WERI-Rb-1 (cell line): ENCODE measurements around the gene OSBPL10.
A peak's percentile ranks its signal among the peaks of the same experiment; 100 is the strongest.
"Not testable (repeated sequence)": the region's sequence is repeated elsewhere in the genome, so short reads cannot be mapped to it uniquely, and the experiment has no call there.

Experiments used
- DNase-seq: peaks from one replicate; pipeline ENCODE4 v3.0.0-alpha.2; 2020
- H3K27ac ChIP-seq: fragments of 250-450 bp; sonication (Bioruptor Pico); 2 replicates; pipeline ENCODE4 v1.5.1; 2020; ENCODE audit warnings: mild to moderate bottlenecking, moderate library complexity
- H3K27me3 ChIP-seq: fragments of 250-450 bp; sonication (Bioruptor Pico); 2 replicates; pipeline ENCODE4 v1.5.1; 2021; ENCODE audit warnings: mild to moderate bottlenecking, low read depth, moderate library complexity; ENCODE audit not compliant: insufficient read depth, severe bottlenecking
- H3K36me3 ChIP-seq: fragments of 250-450 bp; sonication (Bioruptor Pico); 2 replicates; pipeline ENCODE4 v1.5.1; 2020; ENCODE audit warnings: mild to moderate bottlenecking, moderate library complexity
- H3K4me3 ChIP-seq: 2 replicates; pipeline ENCODE4 v1.5.1; 2011; ENCODE audit warnings: low read depth, mild to moderate bottlenecking, control low read depth, low read length
- H3K9me3 ChIP-seq: fragments of 250-450 bp; sonication (Bioruptor Pico); 2 replicates; pipeline ENCODE4 v1.5.1; 2021; ENCODE audit warnings: mild to moderate bottlenecking, moderate library complexity; ENCODE audit not compliant: severe bottlenecking
- TF ChIP-seq, protein P1 (sequence below): IDR thresholded peaks from 2 replicates; pipeline ENCODE4 v1.5.1; 2011; ENCODE audit warnings: low read depth, mild to moderate bottlenecking, control low read depth, inconsistent platforms, low read length

OSBPL10 gene

DNA sequence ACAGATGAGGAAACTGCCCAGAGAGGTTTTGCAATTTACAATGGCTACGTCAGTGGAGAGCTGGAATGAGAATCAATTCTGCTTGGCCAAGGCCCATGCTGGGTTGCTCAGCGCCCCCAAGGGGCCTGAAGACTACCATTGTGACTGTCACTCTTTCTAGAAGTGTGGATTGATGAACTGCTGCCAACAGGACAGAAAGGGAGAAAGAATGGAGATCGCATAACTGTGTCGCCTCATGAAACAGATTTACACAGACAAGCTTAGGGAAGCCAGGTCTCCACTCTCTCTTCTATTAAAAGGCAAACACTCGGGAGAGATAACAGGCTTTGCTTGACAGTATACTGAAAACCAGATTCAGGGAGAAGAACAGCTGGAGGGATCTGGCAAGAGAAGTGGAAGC, 288.3 kb downstream of the OSBPL10 start:
- Histone ChIP-seq H3K27ac (no peak overlapping the region), H3K4me3 (no peak overlapping the region), H3K27me3 (no peaks in the 10 kb centered on the region), H3K9me3 (no peaks in the 10 kb centered on the region), H3K36me3 (no peaks in the 10 kb centered on the region)
- no peak for DNase-seq
- TF ChIP-seq, protein P1, sequence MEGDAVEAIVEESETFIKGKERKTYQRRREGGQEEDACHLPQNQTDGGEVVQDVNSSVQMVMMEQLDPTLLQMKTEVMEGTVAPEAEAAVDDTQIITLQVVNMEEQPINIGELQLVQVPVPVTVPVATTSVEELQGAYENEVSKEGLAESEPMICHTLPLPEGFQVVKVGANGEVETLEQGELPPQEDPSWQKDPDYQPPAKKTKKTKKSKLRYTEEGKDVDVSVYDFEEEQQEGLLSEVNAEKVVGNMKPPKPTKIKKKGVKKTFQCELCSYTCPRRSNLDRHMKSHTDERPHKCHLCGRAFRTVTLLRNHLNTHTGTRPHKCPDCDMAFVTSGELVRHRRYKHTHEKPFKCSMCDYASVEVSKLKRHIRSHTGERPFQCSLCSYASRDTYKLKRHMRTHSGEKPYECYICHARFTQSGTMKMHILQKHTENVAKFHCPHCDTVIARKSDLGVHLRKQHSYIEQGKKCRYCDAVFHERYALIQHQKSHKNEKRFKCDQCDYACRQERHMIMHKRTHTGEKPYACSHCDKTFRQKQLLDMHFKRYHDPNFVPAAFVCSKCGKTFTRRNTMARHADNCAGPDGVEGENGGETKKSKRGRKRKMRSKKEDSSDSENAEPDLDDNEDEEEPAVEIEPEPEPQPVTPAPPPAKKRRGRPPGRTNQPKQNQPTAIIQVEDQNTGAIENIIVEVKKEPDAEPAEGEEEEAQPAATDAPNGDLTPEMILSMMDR: peak; percentile 20; the same call in 1 of the 2 replicates

DNA sequence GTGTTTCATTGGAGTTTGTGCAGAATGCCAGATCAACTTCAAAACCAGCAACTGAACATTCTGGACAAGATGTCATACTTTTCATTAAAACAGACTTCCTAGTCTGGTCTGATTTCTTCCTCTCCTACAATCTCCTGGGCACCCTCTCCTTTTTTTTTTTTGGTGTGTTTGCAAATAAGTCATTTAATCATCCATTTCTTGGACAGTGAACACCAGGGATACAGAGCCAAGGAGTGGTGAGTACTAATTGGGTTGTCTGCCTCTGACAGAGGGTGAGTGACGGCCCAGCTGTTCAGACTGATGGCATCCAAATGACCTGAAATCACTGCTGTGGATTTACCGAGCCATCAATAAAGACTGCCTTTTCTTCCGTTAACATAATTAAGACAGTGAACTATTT, 290.3 kb downstream of the OSBPL10 start:
- TF ChIP-seq, protein P1: no peak
- Histone ChIP-seq H3K27ac (no peak overlapping the region), H3K27me3 (no peaks in the 10 kb centered on the region), H3K9me3 (no peaks in the 10 kb centered on the region), H3K4me3 (no peak overlapping the region), H3K36me3 (no peaks in the 10 kb centered on the region)
- no peak for DNase-seq

DNA sequence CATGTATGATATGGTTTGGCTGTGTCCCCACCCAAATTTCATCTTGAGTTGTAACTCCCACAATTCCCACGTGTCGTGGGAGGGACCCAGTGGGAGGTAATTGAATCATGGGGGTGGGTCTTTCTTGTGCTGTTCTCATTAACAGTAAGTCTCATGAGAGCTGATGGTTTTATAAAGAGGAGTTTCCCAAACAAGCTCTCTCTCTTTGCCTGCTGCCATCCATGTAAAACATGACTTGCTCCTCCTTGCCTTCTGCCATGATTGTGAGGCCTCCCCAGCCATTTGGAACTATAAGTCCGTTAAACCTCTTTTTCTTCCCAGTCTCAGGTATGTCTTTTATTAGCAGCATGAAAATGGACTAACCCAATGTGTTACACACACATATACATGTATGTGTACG, 291.5 kb downstream of the OSBPL10 start:
- not testable (repeated sequence) for H3K4me3 ChIP-seq, DNase-seq, H3K27ac ChIP-seq, H3K36me3 ChIP-seq, H3K27me3 ChIP-seq, H3K9me3 ChIP-seq

DNA sequence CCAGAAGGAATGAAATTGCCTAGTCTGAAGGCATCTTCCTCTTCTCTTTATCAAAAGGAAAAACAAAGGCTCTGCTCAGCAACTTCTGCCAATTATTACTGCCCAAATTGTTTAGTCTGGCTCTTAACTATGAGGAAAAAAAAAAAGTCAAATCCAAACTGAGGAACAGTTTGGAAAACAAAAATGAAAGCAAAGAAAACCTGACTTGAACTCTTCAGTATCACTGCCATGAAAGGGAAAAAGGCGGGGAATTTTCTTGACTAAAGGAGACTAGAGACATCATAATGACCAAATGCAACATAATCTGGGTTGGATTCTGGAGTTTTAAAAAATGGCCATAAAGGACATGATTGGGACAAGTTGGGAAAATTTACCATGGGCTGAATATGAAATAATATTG, 292.1 kb downstream of the OSBPL10 start:
- DNase-seq: no peak
- Histone ChIP-seq H3K27me3 (no peaks in the 10 kb centered on the region), H3K4me3 (no peak overlapping the region), H3K9me3 (no peaks in the 10 kb centered on the region), H3K36me3 (no peaks in the 10 kb centered on the region), H3K27ac (no peak overlapping the region)
- TF ChIP-seq, protein P1: no peak

DNA sequence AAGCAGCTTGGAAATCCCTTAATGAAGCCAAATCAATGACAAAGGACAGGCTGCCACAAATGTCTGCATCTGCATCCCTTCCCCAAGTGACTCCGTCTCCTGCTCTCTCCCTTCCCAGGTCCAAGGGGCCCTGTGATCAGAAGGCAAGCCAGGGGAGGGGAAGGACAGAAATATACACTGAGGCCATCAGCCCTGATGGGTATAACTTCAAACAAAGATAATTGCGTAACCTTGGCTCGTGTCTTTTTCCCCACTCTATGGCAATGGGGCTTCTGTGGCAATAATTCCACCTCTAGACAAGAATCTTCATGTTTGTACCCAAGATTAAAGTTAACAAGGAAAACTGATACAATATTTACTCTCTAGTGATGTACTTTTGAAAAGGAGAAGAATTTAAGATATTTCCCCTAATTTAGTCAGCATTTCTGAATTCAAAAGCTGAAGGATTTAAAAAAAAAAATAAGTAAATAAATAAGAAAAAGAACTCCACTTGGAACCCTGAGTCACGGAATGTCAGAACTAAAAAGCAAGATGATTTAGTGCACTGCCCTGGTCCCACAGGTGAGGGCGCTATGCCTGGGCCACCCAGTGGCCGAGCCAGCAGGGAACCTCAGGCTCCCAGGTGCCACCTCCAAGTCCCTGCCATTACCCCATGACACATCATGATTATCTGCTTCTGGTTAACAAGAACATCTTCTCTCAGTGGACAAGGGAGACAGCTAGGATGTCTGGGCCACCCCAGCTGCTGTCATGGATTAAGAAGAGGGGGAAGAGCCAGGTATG, 293.9 kb downstream of the OSBPL10 start:
- Histone ChIP-seq H3K27ac (no peak overlapping the region), H3K4me3 (no peak overlapping the region), H3K36me3 (no peaks in the 10 kb centered on the region), H3K9me3 (no peaks in the 10 kb centered on the region), H3K27me3 (no peaks in the 10 kb centered on the region)
- TF ChIP-seq, protein P1: peak; percentile 59
- no peak for DNase-seq

DNA sequence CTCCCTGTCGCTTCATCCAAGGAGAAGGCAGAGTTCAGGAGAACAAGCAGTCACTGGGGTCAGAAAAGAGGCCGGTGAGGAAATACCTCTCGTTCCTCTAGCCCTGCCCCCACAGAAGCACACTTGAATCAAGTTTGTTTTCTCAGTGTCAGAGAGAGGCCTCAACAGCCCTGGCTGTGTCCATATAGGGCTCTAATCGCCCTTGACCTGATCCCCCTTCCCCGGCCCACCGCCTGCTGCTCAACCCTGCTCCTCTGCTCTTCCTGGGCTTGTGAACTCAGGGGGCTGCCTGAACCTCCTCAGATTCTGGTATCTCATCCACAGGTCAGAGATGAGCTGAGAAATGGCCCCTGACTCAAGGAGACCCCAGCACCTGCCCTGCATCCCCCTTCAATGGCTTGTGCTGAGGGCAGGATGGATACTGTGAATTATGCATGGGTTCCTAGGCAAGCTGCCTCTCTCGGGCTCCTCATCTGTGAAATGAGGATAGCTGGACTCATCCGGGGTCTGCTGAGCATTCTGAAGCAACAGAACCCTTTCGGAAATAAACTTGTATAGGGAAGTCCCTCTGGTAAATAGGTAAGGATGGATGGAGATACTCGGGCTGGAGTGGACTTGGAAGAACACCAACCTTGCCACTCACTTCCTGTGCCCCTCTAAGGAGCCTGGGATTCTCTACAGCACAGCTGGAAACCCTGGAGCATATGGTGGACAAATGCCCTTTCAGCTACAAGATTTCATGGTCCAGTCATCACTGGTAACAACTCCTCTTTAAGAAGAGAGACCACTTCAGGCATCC, 300.8 kb downstream of the OSBPL10 start:
- Histone ChIP-seq H3K9me3 (no peaks in the 10 kb centered on the region), H3K4me3 (no peak overlapping the region), H3K27ac (no peak overlapping the region), H3K36me3 (no peaks in the 10 kb centered on the region), H3K27me3 (no peaks in the 10 kb centered on the region)
- TF ChIP-seq, protein P1: no peak
- no peak for DNase-seq
